ENCODE results near the gene NPR2.

NPR2 gene

DNA sequence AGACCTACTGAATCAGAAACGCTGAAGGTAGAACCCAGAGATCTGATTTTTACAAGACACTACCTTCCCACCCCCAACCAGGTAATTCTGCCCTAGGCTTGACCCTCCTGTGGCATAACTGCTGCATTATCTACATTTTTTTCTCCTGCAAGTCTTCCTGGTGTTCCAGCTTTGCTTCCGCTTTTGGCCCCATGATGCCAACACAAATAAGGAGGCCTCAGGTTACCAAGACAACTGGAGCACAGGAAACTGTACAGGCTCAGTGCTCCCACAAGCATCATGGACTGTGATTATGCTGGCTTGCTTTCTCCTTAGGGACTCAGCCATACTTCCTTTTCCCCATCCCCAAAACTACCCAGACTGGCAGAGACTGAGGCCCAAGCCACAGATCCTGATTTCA lies 30.7 kb upstream of the NPR2 start:
- H3K4me3 ChIP-seq (ENCODE audit: low read length): no peak overlapping the region
- TF ChIP-seq, protein P1, sequence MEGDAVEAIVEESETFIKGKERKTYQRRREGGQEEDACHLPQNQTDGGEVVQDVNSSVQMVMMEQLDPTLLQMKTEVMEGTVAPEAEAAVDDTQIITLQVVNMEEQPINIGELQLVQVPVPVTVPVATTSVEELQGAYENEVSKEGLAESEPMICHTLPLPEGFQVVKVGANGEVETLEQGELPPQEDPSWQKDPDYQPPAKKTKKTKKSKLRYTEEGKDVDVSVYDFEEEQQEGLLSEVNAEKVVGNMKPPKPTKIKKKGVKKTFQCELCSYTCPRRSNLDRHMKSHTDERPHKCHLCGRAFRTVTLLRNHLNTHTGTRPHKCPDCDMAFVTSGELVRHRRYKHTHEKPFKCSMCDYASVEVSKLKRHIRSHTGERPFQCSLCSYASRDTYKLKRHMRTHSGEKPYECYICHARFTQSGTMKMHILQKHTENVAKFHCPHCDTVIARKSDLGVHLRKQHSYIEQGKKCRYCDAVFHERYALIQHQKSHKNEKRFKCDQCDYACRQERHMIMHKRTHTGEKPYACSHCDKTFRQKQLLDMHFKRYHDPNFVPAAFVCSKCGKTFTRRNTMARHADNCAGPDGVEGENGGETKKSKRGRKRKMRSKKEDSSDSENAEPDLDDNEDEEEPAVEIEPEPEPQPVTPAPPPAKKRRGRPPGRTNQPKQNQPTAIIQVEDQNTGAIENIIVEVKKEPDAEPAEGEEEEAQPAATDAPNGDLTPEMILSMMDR (conservative IDR thresholded peaks at IDR 0.05; ENCODE audit: low read depth, low read length): no peak
- peak; percentile 52 for DNase-seq (ENCODE audit: low read depth)

DNA sequence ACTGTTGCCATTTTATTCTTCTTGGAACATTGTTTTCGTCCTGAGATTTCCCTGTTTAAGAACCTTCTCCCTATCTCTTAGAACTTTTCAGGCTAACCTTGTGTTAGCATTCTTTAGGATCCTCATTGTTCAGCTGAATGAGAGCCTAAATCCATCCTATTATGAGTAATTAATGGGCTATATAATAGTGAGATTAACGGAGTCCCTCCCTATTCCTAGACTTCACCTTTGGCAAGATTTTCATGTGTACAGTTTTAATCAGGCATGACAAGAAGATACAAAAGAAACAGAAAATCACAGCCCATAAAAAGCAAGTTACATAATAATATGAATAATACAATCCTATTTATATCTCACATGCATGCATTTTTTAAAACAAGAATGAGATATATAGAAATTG lies 28.2 kb upstream of the NPR2 start:
- no peak for DNase-seq (ENCODE audit: low read depth)
- TF ChIP-seq, protein P1 (conservative IDR thresholded peaks at IDR 0.05; ENCODE audit: low read depth, low read length): no peak
- H3K4me3 ChIP-seq (ENCODE audit: low read length): no peak overlapping the region

DNA sequence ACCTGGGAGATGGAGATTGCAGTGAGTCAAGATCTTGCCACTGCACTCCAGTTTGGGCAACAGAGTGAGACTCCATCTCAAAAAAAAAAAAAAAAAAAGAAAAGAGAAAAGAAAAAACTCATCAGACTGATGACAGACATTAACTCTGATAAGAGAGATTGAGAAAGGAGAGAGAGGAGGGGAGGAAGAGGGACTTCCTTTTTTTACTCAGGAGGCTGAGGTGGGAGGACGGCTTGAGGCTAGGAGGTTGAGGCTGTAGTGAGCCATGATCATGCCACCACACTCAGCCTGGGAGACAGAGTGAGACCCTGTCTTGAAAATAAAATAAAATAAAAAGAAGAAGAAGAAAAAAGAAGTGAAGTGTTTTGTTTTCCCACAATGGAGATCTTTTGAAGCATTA lies 27.6 kb upstream of the NPR2 start:
- no peak overlapping the region for H3K4me3 ChIP-seq (ENCODE audit: low read length)
- DNase-seq (ENCODE audit: low read depth): no peak
- TF ChIP-seq, protein P1 (conservative IDR thresholded peaks at IDR 0.05; ENCODE audit: low read depth, low read length): no peak

DNA sequence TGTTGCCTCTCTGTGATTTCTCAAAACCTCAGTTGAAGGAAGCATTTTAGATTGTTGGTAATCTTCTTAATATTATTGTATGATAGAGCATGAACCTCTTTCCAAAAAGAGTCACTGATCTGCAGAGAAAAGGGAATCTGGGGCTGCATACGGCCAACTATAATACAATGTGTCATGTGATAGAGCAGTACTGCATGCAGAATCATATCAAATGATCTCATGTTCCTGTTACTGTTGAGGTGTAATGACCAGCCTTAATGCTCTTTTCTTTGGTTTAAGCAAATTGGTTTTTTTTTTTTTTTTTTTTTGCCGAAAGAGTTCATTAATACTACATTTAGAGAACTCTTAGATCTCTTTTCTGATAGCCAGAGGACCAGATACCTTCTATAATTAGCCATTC lies 24.4 kb upstream of the NPR2 start:
- H3K4me3 ChIP-seq (ENCODE audit: low read length): no peak overlapping the region
- DNase-seq (ENCODE audit: low read depth): no peak
- TF ChIP-seq, protein P1 (conservative IDR thresholded peaks at IDR 0.05; ENCODE audit: low read depth, low read length): no peak

DNA sequence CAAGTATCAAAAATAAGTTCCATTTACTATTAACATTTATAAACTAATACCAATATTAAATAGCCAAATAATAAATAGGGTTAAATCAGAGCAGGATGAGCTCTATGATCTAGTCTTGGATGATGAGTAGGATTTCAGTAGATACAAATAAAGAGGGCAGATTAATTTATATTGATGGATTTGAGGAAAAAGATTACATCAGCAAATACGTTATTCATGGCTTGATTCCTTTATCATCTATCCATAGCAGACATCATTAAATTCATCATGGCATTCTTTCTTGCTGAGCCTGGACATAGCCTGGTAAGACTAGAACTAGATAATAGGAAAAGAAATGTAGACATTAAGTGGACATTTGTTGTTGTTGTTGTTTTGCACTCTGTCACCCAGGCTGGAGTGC lies 23.9 kb upstream of the NPR2 start:
- TF ChIP-seq, protein P1 (conservative IDR thresholded peaks at IDR 0.05; ENCODE audit: low read depth, low read length): no peak
- DNase-seq (ENCODE audit: low read depth): no peak
- H3K4me3 ChIP-seq (ENCODE audit: low read length): no peak overlapping the region

DNA sequence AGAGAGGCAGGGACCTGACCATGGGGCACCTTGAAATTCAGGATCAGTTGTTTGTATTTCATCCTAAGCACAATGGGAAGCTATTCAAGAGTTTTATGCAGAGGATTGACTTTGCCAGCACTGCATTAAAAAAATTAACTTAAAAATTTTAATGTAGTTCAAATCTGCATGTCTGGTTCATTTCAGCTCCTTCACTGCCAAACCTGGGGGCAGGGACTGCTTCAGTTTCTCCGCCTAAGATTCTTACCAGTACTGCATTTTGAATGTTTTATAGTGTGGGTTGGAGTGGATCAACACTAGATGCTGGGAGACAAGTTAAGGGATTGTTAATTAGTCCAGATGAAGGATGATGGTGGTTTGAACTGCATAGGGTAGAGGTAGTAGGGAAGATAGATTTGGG lies 21.6 kb upstream of the NPR2 start:
- TF ChIP-seq, protein P1 (conservative IDR thresholded peaks at IDR 0.05; ENCODE audit: low read depth, low read length): no peak
- H3K4me3 ChIP-seq (ENCODE audit: low read length): no peak overlapping the region
- DNase-seq (ENCODE audit: low read depth): no peak

DNA sequence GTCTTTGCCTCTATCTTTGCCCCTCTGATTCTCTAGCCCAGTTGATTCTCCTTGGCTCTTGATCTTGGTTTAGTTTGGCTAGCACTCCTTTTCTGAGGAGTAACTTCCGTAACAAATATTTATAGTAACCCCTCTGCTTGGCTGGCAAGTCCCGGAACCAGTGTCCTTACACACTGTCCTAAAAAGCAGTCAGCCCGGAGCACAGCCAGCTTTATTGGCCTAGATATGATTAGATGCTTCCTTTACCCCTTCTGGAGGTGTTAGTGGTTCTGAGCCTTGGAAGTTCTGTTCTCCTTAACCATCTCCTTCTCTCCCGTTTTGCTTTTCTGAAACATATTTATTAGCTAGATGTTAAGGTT lies 20.3 kb upstream of the NPR2 start:
- DNase-seq (ENCODE audit: low read depth): no peak
- TF ChIP-seq, protein P1 (conservative IDR thresholded peaks at IDR 0.05; ENCODE audit: low read depth, low read length): no peak
- no peak overlapping the region for H3K4me3 ChIP-seq (ENCODE audit: low read length)

Measured in retinal pigment epithelial cell (primary cell).